ENCODE results near the gene SPATA2.

SPATA2 gene

GRCh38 chr20:49891476-49892110 is 23.7 kb downstream of the SPATA2 start:
- Histone ChIP-seq H3K79me2 (ENCODE audit: low read length) (no peaks in the 10 kb centered on the region), H3K4me1 (ENCODE audit: low read length) (no peaks in the 10 kb centered on the region)

GRCh38 chr20:49890471-49891361 is 24.6 kb downstream of the SPATA2 start:
- Histone ChIP-seq H3K9ac (ENCODE audit: low read length) (no peak overlapping the region), H3K4me2 (ENCODE audit: low read depth, low read length) (no peak overlapping the region), H2AFZ (ENCODE audit: low read length) (no peak overlapping the region), H3K27ac (ENCODE audit: low read length) (no peak overlapping the region), H3K4me1 (ENCODE audit: low read length) (no peaks in the 10 kb centered on the region), H3K9me3 (replicated peaks; ENCODE audit: insufficient read depth, low read length) (no peaks in the 10 kb centered on the region), H3K27me3 (replicated peaks; ENCODE audit: insufficient read depth, low read length) (no peaks in the 10 kb centered on the region), H3F3A (ENCODE audit: insufficient read depth, low read length) (no peaks in the 10 kb centered on the region), H3K4me3 (ENCODE audit: low read length) (no peak overlapping the region), H4K20me1 (ENCODE audit: insufficient read depth, low read length) (no peaks in the 10 kb centered on the region), H3K79me2 (ENCODE audit: low read length) (no peaks in the 10 kb centered on the region), H3K9me2 (replicated peaks; ENCODE audit: insufficient read depth, low read length) (no peaks in the 10 kb centered on the region), H3K36me3 (replicated peaks; ENCODE audit: insufficient read depth, low read length) (no peaks in the 10 kb centered on the region)
- TF ChIP-seq EZH2 (optimal IDR thresholded peaks at IDR 0.05; ENCODE audit: low read depth, low read length), result no peak
- no peak for TF ChIP-seq EZH2phosphoT487 (IDR thresholded peaks at IDR 0.05; ENCODE audit: low read length)
- TF ChIP-seq CTCF (IDR thresholded peaks at IDR 0.05; ENCODE audit: low read length), result no peak
- DNase-seq, result no peak

More at GRCh38 chr20:49891476-49892110, 23.7 kb downstream of the SPATA2 start:
- H3K27ac ChIP-seq (ENCODE audit: low read length), result no peak overlapping the region
- no peaks in the 10 kb centered on the region for H3K36me3 ChIP-seq (replicated peaks; ENCODE audit: insufficient read depth, low read length)
- H3K9me2 ChIP-seq (replicated peaks; ENCODE audit: insufficient read depth, low read length), result no peaks in the 10 kb centered on the region
- no peaks in the 10 kb centered on the region for H3F3A ChIP-seq (ENCODE audit: insufficient read depth, low read length)
- H4K20me1 ChIP-seq (ENCODE audit: insufficient read depth, low read length), result no peaks in the 10 kb centered on the region
- H3K4me2 ChIP-seq (ENCODE audit: low read depth, low read length), result no peak overlapping the region
- H3K27me3 ChIP-seq (replicated peaks; ENCODE audit: insufficient read depth, low read length), result no peaks in the 10 kb centered on the region
- no peak overlapping the region for H3K9ac ChIP-seq (ENCODE audit: low read length)
- H2AFZ ChIP-seq (ENCODE audit: low read length), result no peak overlapping the region
- DNase-seq, result no peak
- H3K4me3 ChIP-seq (ENCODE audit: low read length), result no peak overlapping the region
- H3K9me3 ChIP-seq (replicated peaks; ENCODE audit: insufficient read depth, low read length), result no peaks in the 10 kb centered on the region
- TF ChIP-seq EZH2phosphoT487 (IDR thresholded peaks at IDR 0.05; ENCODE audit: low read length), result no peak
- TF ChIP-seq CTCF (IDR thresholded peaks at IDR 0.05; ENCODE audit: low read length), result no peak
- no peak for TF ChIP-seq EZH2 (optimal IDR thresholded peaks at IDR 0.05; ENCODE audit: low read depth, low read length)

GRCh38 chr20:49889935-49890333 is 25.4 kb downstream of the SPATA2 start:
- Histone ChIP-seq H3K9ac (ENCODE audit: low read length) (no peak overlapping the region), H3K36me3 (replicated peaks; ENCODE audit: insufficient read depth, low read length) (no peaks in the 10 kb centered on the region), H3K9me2 (replicated peaks; ENCODE audit: insufficient read depth, low read length) (no peaks in the 10 kb centered on the region), H3K4me1 (ENCODE audit: low read length) (no peaks in the 10 kb centered on the region), H3K27me3 (replicated peaks; ENCODE audit: insufficient read depth, low read length) (no peaks in the 10 kb centered on the region), H3K4me3 (ENCODE audit: low read length) (no peak overlapping the region), H3K4me2 (ENCODE audit: low read depth, low read length) (no peak overlapping the region), H3K9me3 (replicated peaks; ENCODE audit: insufficient read depth, low read length) (no peaks in the 10 kb centered on the region), H3F3A (ENCODE audit: insufficient read depth, low read length) (no peaks in the 10 kb centered on the region), H3K79me2 (ENCODE audit: low read length) (no peaks in the 10 kb centered on the region), H4K20me1 (ENCODE audit: insufficient read depth, low read length) (no peaks in the 10 kb centered on the region), H2AFZ (ENCODE audit: low read length) (no peak overlapping the region), H3K27ac (ENCODE audit: low read length) (no peak overlapping the region)
- no peak for TF ChIP-seq EZH2phosphoT487 (IDR thresholded peaks at IDR 0.05; ENCODE audit: low read length)
- no peak for TF ChIP-seq EZH2 (optimal IDR thresholded peaks at IDR 0.05; ENCODE audit: low read depth, low read length)
- peak; percentile 54 for TF ChIP-seq CTCF (IDR thresholded peaks at IDR 0.05; ENCODE audit: low read length)
- DNase-seq, result no peak
